DMS79 (cell line): ENCODE data around the gene SLC25A23.
"Not testable (repeated sequence)": the region's sequence is repeated elsewhere in the genome, so short reads cannot be mapped to it uniquely, and the experiment has no call there.

Source experiments
- DNase-seq: peaks from one replicate; lab custom pipeline; 2025; lab: John Stamatoyannopoulos, UW

Gene SLC25A23

GRCh38 chr19:6402058-6402457, 57.5 kb downstream of the SLC25A23 start:
- no peak for DNase-seq

GRCh38 chr19:6400062-6400944, 59.3 kb downstream of the SLC25A23 start:
- DNase-seq = not testable (repeated sequence)

GRCh38 chr19:6396305-6396704, 63.3 kb downstream of the SLC25A23 start:
- no peak for DNase-seq

GRCh38 chr19:6394831-6395230, 64.8 kb downstream of the SLC25A23 start:
- no peak for DNase-seq

GRCh38 chr19:6393983-6394412, 65.6 kb downstream of the SLC25A23 start:
- no peak for DNase-seq

- peak; percentile 94 for DNase-seq
Observed at GRCh38 chr19:6393074-6393982, 66.3 kb downstream of the SLC25A23 start, which contains the start of gene GTF2F1. Gene GTF2F1 (minus strand): TSS chr19:6393164. CDS start chr19:6392995, 169 bp downstream.

GRCh38 chr19:6392221-6393073, 67.1 kb downstream of the SLC25A23 start:
- no peak for DNase-seq
